Measurements from ENCODE around the gene PITPNM3. TPM values are rescaled to one million over a fixed set of nuclear protein-coding genes. Genes with fewer than 3 reads are reported as not detected.
"Not testable (repeated sequence)": the region's sequence is repeated elsewhere in the genome, so short reads cannot be mapped to it uniquely, and the experiment has no call there.

PITPNM3 gene
- polyA plus RNA-seq, 1 donor from 2014 or later = not detected

DNA sequence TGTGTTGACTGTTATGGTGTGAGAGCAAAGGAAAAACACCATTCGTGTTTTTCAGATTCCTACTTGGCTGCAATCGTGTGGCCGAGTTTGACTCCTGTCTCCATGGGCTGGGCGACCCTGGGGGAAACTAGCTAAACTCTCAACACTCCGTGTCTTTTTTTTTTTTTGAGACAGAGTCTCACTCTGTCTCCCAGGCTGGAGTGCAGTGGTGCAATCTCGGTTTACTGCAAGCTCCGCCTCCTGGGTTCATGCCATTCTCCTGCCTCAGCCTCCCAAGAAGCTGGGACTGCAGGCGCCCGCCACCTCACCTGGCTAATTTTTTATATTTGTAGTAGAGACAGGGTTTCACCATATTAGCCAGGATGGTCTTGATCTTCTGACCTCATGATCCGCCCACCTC is 73.6 kb downstream of the PITPNM3 start:
- H3K27me3 Mint-ChIP-seq = peaks cover 13% of the 10 kb centered on the region
- H3K4me3 Mint-ChIP-seq = not testable (repeated sequence)

DNA sequence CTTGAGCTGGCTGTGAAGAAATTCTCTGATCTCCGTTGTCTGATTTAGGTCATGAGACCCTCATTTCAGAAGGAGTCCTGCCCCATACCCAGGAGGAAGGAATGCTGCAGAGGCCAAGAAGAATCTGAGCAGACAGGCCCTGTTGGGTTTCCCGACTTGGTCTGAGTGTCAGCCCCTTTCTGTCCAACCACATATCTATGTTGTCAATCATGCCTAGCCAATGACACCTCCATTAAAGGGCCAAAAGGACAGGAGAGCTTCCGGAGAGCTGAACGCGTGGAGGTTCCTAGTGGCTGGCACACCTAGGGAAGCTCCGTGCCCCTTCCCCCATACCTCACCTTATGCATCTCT is 74.3 kb downstream of the PITPNM3 start:
- H3K36me3 Mint-ChIP-seq = no peaks in the 10 kb centered on the region
- no peak overlapping the region for H3K27ac Mint-ChIP-seq

More for the DNA sequence above, 73.6 kb downstream of the PITPNM3 start:
- not testable (repeated sequence) for H3K36me3 Mint-ChIP-seq, H3K27ac Mint-ChIP-seq, H3K9me3 Mint-ChIP-seq, H3K4me1 Mint-ChIP-seq

DNA sequence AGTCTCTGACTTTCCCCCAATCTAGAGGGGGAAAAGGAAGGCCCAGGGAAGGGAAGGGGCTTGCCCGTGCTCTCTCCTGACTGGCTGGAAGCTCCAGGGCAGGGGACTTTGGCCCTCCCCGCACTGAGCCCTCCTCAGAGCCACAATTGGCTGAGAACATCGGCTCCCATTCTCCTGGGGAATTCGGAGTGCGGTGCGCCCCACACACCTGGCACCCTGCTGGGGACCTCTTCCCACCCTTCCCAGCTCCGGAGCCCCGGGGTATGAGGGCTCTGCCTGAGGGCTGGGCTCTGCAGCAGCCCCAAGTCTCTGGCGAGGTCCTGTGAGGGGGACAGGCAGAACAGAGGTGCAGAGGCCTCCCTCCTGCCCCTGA is 76.1 kb downstream of the PITPNM3 start:
- Mint-ChIP-seq H3K36me3 (no peaks in the 10 kb centered on the region), H3K4me3 (no peak overlapping the region), H3K27me3 (peaks cover 10% of the 10 kb centered on the region), H3K27ac (no peak overlapping the region), H3K4me1 (no peaks in the 10 kb centered on the region), H3K9me3 (no peaks in the 10 kb centered on the region)

More for the DNA sequence above, 74.3 kb downstream of the PITPNM3 start:
- Mint-ChIP-seq H3K4me1 (no peaks in the 10 kb centered on the region), H3K4me3 (no peak overlapping the region), H3K27me3 (peaks cover 13% of the 10 kb centered on the region), H3K9me3 (no peaks in the 10 kb centered on the region)

DNA sequence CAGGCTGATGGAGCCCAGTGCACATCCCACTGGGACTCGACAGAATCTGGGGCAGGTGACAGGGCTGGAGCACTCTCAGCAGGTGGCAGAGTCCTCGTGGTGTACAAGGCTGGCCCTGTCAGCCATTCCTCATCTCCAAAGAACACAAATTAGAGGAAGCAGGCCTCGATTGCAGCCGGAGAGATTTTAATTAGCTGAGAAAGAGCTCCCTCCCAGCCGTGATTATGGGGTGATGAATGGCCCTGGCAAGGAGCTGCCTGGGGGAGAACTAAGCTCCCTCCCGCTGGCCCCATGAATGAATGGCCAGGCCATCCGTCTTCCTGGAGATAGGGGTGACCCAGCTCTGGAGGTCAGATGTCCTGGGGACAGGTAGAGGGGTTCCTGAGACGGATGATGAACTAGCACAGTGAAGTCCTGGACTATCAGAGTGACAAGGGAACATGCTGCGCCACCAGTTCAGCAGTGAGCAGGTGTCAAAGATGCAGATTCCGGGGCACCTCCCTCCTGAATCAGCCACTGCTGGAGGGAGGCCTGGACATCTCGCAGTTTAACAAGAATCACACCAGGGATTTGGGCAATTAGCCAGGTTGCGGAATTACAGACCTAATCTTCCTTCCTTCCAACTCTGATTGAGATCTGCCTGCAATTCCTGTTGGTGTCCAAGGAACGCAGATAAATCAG is 76.6 kb downstream of the PITPNM3 start:
- Mint-ChIP-seq H3K4me1 (no peaks in the 10 kb centered on the region), H3K4me3 (no peak overlapping the region), H3K9me3 (no peaks in the 10 kb centered on the region), H3K27ac (no peak overlapping the region), H3K27me3 (peaks cover 10% of the 10 kb centered on the region), H3K36me3 (no peaks in the 10 kb centered on the region)

DNA sequence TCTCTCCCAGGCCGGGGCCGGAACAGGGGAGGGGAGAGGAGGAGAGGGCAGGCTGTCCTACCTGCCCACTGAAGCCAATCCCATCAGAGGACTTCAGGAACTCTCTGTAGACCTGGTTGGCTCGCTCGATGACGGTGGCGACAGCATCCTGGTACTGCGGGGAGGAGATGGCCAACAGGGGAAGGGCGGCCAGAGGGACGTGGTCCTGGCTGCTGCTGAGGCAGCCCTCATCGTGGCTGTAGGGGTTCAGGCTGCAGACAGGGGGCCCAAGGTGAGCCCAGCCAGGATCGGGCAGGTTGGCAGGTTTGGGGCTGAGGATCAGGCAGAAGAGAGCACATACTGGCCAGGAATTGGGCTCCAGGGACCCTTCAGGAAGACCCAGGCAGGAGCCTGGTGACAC is 77.9 kb downstream of the PITPNM3 start:
- Mint-ChIP-seq H3K4me3 (no peak overlapping the region), H3K27ac (no peak overlapping the region), H3K4me1 (no peaks in the 10 kb centered on the region), H3K9me3 (no peaks in the 10 kb centered on the region), H3K27me3 (peaks cover 10% of the 10 kb centered on the region), H3K36me3 (no peaks in the 10 kb centered on the region)

DNA sequence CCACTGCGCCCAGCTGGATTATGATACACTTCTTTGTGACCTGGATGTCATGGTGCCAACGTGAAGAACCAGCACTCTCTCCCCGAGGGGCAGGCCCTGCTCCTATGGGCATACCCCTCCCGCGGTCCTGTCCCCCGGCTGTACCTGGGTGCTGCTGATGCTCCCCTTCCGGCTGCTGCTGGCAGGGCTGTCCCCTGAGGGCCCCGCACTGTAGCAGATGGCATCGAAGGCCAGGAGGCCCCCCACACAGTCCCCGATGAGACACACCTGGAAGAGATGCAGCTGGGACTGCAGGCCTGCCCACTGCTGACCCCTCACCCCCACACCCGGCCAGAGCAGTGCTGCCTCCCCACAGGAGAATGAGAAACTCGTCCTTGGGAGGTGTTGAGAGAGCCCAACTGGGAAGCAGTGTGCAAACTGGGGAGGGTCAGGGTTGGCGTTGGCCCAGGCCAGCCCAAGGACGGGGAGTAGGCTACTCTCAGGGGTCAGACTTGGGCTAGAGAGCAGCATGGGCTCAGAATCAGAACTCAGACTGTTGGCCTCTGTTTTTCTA is 78.4 kb downstream of the PITPNM3 start:
- Mint-ChIP-seq H3K36me3 (no peaks in the 10 kb centered on the region), H3K27me3 (peaks cover 5% of the 10 kb centered on the region), H3K9me3 (no peaks in the 10 kb centered on the region), H3K4me3 (no peak overlapping the region), H3K27ac (no peak overlapping the region), H3K4me1 (peaks cover 0 to 2% (median 2%) of the 10 kb centered on the region in 3 donors)

DNA sequence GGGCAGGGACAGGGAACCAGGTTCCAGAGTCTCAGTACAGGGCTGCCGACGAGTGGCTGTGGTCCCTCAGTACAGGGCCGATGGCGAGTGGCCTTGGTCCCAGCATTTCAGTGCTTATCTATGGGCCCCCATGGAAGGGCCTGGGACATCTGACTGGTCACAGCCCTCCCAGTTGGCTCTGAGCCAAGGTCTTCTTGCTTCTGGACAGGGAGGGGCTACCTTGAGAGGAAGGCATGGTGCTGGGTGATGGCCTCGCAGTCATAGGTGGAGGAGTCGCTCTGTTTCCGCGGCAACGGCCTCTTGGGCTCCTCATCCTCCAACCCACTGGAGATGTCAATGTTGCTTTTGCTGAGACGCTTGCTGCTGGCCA is 79.6 kb downstream of the PITPNM3 start:
- Mint-ChIP-seq H3K27me3 (peaks cover 5% of the 10 kb centered on the region), H3K4me3 (no peak overlapping the region), H3K4me1 (peaks cover 0 to 2% (median 2%) of the 10 kb centered on the region in 3 donors), H3K9me3 (no peaks in the 10 kb centered on the region), H3K36me3 (no peaks in the 10 kb centered on the region), H3K27ac (no peak overlapping the region)

DNA sequence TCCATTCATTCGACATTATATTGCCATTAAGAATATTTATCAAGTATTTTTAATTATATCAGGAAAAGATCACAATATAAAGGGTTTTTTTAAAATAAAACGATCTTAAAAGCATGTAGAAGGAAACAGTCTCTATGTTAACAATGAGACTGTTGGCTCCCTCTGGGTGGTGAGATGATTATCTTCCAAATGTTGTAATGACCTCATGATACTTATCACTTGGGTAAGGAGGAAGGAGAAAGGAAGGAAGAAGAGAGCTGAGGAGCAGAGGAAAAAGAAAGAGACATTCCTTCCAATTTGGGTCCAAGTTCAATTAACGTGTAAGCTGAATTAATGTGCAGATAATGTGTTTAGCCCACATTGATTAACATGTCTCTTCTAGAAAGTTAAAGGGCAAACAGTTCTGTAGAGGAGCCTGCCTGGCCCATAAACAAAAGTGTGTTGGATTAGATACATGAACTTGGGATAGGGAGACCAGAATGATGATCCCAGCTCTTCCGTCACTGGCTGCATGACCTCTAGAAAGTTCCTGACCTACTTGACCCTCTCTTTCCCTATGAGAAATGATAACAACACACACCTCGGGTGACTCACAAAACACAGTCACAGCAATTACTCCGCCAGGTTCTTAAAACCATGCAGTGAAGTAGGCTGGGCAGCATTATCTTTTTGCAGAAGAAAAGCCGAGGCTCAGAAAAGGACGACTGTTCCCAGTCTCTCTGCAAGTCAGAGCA is 80.1 kb downstream of the PITPNM3 start:
- no peaks in the 10 kb centered on the region for H3K9me3 Mint-ChIP-seq
- H3K4me3 Mint-ChIP-seq = no peak overlapping the region
- peaks cover 3% of the 10 kb centered on the region for H3K27me3 Mint-ChIP-seq
- no peaks in the 10 kb centered on the region for H3K36me3 Mint-ChIP-seq
- no peak overlapping the region for H3K27ac Mint-ChIP-seq
- peaks cover 0 to 2% (median 2%) of the 10 kb centered on the region in 3 donors for H3K4me1 Mint-ChIP-seq

DNA sequence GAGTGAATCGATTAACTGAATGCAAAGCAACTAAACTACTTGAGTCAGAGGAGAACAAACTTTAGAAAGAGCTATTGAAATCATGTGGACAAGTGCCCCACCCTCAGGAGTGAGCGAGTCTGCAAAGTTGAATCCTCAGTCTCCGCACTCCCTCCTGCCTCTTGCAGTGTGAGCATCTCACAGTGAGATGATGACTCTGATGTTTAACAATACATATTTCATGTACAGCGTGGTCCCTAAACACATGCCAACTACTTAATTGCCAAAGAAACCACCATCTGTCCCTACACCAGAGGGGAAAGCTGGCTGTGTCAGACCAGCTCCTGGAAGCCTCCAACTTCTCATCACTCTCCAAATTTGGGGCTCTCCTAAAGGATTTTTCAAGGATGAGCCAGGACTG is 80.9 kb downstream of the PITPNM3 start:
- Mint-ChIP-seq H3K27ac (no peak overlapping the region), H3K36me3 (no peaks in the 10 kb centered on the region), H3K27me3 (peaks cover 3% of the 10 kb centered on the region), H3K4me1 (peaks cover 0 to 2% (median 2%) of the 10 kb centered on the region in 3 donors), H3K4me3 (no peak overlapping the region), H3K9me3 (no peaks in the 10 kb centered on the region)

DNA sequence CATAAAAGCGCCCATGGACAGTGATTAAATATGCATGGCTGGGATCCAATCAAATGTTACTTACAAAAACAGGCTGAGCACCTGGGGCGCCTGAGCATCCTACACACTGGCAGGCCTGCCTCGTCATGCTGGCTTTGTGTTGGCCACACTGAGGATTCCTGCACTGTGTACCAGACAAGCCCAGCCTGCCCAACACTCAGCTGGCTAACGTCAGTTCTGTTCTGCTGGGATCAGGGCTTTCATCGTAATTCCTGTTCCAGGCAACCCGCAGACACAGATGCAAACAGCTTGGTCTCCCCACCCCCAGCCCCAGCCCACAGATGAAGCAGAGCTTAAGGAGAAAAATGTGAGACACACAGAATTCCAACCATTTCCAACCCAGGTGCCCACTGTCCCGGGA is 81.4 kb downstream of the PITPNM3 start:
- Mint-ChIP-seq H3K36me3 (peaks cover 3% of the 10 kb centered on the region), H3K27ac (no peak overlapping the region), H3K27me3 (peaks cover 2% of the 10 kb centered on the region), H3K9me3 (no peaks in the 10 kb centered on the region), H3K4me3 (no peak overlapping the region), H3K4me1 (peaks cover 0 to 2% (median 2%) of the 10 kb centered on the region in 3 donors)

DNA sequence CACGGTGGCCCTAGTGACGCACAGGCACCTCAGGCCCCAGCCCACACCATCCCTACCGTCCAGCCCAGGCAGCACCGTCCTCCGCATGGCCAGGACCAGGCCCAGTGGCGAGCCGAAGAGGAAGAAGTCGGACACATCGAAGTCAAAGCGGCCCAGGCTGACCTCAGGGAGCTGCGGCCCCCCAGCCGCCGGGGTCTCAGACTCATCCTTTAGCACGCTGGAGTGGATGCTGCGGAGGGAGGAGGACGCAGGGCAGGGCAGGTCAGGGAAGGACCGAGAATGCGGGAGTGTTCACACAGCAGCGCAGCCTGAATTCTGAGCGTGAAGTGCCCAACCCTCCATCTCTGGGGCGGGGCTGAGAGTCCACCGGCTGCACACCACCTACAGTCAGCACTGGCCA is 82.0 kb downstream of the PITPNM3 start:
- Mint-ChIP-seq H3K36me3 (peaks cover 3% of the 10 kb centered on the region), H3K9me3 (no peaks in the 10 kb centered on the region), H3K27ac (no peak overlapping the region), H3K4me3 (no peak overlapping the region), H3K4me1 (peaks cover 0 to 2% (median 2%) of the 10 kb centered on the region in 3 donors), H3K27me3 (no peaks in the 10 kb centered on the region)

DNA sequence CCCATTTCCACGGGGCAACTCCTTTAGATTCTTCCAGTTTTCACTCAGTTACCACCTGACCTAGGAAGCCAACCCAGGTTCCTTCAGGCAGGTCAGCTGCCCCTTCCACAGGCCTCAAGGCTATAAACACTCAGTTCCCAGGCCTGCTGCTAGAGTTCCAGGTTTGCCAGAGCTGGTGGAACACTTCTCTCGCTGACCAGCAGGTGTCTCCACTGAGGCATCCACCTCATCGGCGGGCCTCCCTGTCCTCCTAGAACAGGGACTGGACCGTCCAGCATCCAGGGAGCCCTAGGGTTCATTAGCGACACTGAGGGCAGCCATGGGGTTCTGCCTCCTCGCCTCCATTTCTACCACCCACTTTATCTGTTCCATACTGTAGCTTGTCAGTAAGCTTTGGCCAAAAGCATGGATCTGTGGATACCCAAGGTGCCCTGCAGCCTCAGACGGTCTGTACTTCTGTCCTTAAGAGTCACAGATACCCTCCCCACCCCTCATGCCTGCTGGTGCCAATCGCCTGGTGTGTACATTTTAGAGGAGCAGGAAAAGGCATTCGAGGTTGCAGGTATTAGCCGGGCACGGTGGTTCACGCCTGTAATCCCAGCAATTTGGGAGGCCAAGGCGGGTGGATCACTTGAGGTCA is 83.1 kb downstream of the PITPNM3 start:
- no peak overlapping the region for H3K27ac Mint-ChIP-seq
- H3K4me1 Mint-ChIP-seq = peaks cover 0 to 2% (median 2%) of the 10 kb centered on the region in 3 donors

DNA sequence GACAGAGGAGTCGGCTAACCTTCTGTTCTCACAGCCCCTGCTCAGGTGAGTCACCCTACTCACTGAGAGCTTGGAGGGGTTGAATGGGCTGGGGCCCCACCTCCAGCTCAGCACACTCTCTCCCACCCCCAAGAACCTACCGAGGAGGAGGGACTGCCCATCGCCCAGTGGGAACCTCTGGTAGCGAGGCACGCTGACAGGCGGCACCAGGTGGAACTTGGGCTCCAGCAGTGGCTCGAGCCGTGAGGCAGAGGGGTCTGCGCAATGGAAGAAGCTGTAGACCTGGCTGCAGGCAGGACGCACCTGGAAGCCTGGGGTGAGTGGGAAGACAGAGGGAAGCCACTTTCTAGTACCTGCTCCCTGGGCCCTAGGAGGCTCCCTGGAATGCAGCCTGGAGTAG is 83.8 kb downstream of the PITPNM3 start:
- H3K4me1 Mint-ChIP-seq = peaks cover 0 to 2% (median 2%) of the 10 kb centered on the region in 3 donors
- H3K4me3 Mint-ChIP-seq = no peak overlapping the region
- peaks cover 5% of the 10 kb centered on the region for H3K36me3 Mint-ChIP-seq
- no peaks in the 10 kb centered on the region for H3K27me3 Mint-ChIP-seq
- H3K27ac Mint-ChIP-seq = no peak overlapping the region
- H3K9me3 Mint-ChIP-seq = no peaks in the 10 kb centered on the region

More for the DNA sequence above, 83.1 kb downstream of the PITPNM3 start:
- Mint-ChIP-seq H3K4me3 (no peak overlapping the region), H3K9me3 (no peaks in the 10 kb centered on the region), H3K36me3 (peaks cover 3% of the 10 kb centered on the region), H3K27me3 (no peaks in the 10 kb centered on the region)

DNA sequence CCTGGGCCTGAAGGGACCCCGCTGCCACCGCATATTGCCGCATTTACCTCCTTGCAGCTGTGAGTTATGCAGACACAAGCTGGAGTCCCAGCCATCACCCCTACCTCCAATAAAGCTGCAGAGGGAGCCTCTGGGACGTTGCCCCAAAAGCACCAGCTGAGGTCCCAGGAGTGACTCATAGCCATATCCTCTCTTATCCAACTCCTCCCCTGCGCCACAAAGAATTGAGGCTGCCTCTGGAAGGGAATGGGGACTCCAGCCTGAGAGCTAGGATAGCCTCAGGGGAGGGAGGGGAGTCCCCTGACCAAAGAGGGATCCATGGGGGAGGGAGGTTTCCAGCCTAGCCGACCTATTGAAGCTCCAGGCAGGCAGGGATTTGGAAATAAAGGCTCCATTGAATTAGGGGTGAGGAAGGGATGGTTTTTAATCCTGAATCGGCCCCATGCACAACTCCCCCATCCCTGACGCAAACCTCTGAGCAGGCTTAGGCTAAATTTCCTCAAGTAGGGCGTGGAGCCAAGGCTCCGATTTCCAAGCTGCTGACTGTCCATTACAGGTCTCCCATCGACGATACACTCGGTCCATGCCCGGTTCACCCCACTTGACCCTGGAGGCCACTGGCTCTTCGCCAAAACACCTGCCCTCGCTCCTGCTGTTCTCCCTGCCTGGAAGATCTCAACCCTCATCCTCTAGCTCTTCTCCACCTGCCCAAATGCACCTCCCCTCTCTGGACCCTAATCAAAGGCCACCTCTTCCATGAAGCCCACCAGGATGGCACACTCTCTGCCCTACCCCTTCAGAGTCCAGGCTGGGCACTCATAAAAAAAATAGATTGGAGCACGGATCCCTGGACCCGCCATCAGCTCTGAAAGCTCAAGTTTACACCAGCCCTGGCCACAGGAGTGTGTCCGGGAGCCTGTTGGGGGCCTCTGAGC is 84.6 kb downstream of the PITPNM3 start:
- Mint-ChIP-seq H3K4me3 (no peak overlapping the region), H3K27me3 (no peaks in the 10 kb centered on the region), H3K36me3 (peaks cover 5% of the 10 kb centered on the region), H3K27ac (no peak overlapping the region), H3K9me3 (no peaks in the 10 kb centered on the region), H3K4me1 (peaks cover 0 to 2% (median 2%) of the 10 kb centered on the region in 3 donors)

Data from IgD-negative memory B cell (primary cell).